Measurements from ENCODE around the gene ZBTB7B.

ZBTB7B gene

GRCh38 chr1:155050560-155051341 is 48.1 kb downstream of the ZBTB7B start, which contains the start of gene ADAM15 (continued):
- TF ChIP-seq ZBTB49 (tag by site-specific recombination; IDR thresholded peaks at IDR 0.05; ENCODE audit: low read depth) (no peak), ZNF776 (tag by site-specific recombination; IDR thresholded peaks at IDR 0.05; ENCODE audit: borderline replicate concordance) (no peak), EGR2 (tag by site-specific recombination; IDR thresholded peaks at IDR 0.05; ENCODE audit: low read depth) (peak; percentile 86), ZNF785 (tag by site-specific recombination; IDR thresholded peaks at IDR 0.05) (peak; percentile 85; the same call in 1 of the 2 replicates), ZNF571 (tag by site-specific recombination; IDR thresholded peaks at IDR 0.05) (no peak), PBX3 (CRISPR knock-in tag; IDR thresholded peaks at IDR 0.05) (peak; percentile 63; the same call in 1 of the 2 replicates), ZBTB1 (tag by site-specific recombination; IDR thresholded peaks at IDR 0.05) (0 out of 2 replicates have a peak, but pooled peaks have one; percentile 5), ZSCAN23 (tag by site-specific recombination; IDR thresholded peaks at IDR 0.05) (peak; percentile 88; the same call in 1 of the 2 replicates), PATZ1 (tag by site-specific recombination; IDR thresholded peaks at IDR 0.05) (peak; percentile 72), ZNF629 (tag by site-specific recombination; IDR thresholded peaks at IDR 0.05) (peak; percentile 71), KLF8 (tag by site-specific recombination; IDR thresholded peaks at IDR 0.05) (peak; percentile 96), ZNF692 (tag by site-specific recombination; IDR thresholded peaks at IDR 0.05) (peak; percentile 77; the same call in 1 of the 2 replicates), ZNF654 (tag by site-specific recombination; IDR thresholded peaks at IDR 0.05; ENCODE audit: low read depth) (peak; percentile 44), PRDM2 (tag by site-specific recombination; IDR thresholded peaks at IDR 0.05; ENCODE audit: borderline replicate concordance) (peak; percentile 88; the same call in 1 of the 2 replicates), KLF16 (tag by site-specific recombination; IDR thresholded peaks at IDR 0.05) (peak; percentile 98), BCL11A (tag by site-specific recombination; IDR thresholded peaks at IDR 0.05; ENCODE audit: low read depth) (peak; percentile 88), OVOL3 (tag by site-specific recombination; IDR thresholded peaks at IDR 0.05) (peak; percentile 17; the same call in 1 of the 2 replicates), CTCF (tag by site-specific recombination; IDR thresholded peaks at IDR 0.05) (peak; percentile 99), ZBTB20 (tag by site-specific recombination; IDR thresholded peaks at IDR 0.05) (peak; percentile 89; the same call in 1 of the 2 replicates), ZBTB17 (tag by site-specific recombination; IDR thresholded peaks at IDR 0.05) (peak; percentile 94), ZNF416 (tag by site-specific recombination; IDR thresholded peaks at IDR 0.05) (no peak), ZNF174 (tag by site-specific recombination; IDR thresholded peaks at IDR 0.05) (no peak), ZNF202 (tag by site-specific recombination; IDR thresholded peaks at IDR 0.05; ENCODE audit: borderline replicate concordance) (no peak), TCF7L2 (IDR thresholded peaks at IDR 0.05; ENCODE audit: borderline replicate concordance, low read depth, low read length) (no peak)

Measured in HEK293 (cell line).